ENCODE measurements around the gene SPTBN2.

The SPTBN2 gene

GRCh38 chr11:66639066-66639813 lies 89.8 kb downstream of the SPTBN2 start:
- no peak for DNase-seq (ENCODE audit: low read depth in 2 of 2)

- peak; percentile 96 for DNase-seq (ENCODE audit: low read depth in 2 of 2)
Observed at GRCh38 chr11:66638177-66639065, 90.6 kb downstream of the SPTBN2 start, which contains the start of gene RBM4. RBM4 (plus strand) TSS chr11:66638703; CDS start chr11:66639712, 1,009 bp downstream.

- no peak for DNase-seq (ENCODE audit: low read depth in 2 of 2)
Observed at GRCh38 chr11:66637557-66638176, 91.3 kb downstream of the SPTBN2 start.

GRCh38 chr11:66636411-66636810 lies 92.6 kb downstream of the SPTBN2 start:
- DNase-seq (ENCODE audit: low read depth in 2 of 2) = no peak
